NT2/D1 (cell line): ENCODE measurements around the gene GSTA2.
A peak's percentile ranks its signal among the peaks of the same experiment; 100 is the strongest.
"Not testable (repeated sequence)": the region's sequence is repeated elsewhere in the genome, so short reads cannot be mapped to it uniquely, and the experiment has no call there.

Experiments
- DNase-seq: peaks from one replicate; pipeline ENCODE4 v3.0.0-alpha.2; 2011; ENCODE audit warnings: low read depth, low spot score
- H3K27me3 ChIP-seq: 2 replicates; pipeline ENCODE4 v1.6.0; 2011; ENCODE audit warnings: mild to moderate bottlenecking; ENCODE audit not compliant: insufficient read length, insufficient read depth
- H3K36me3 ChIP-seq: 2 replicates; pipeline ENCODE4 v1.6.1; 2011; ENCODE audit warnings: mild to moderate bottlenecking, low read length, mixed read lengths; ENCODE audit not compliant: insufficient read depth, insufficient read length
- H3K4me1 ChIP-seq: 2 replicates; pipeline ENCODE4 v1.5.1; 2011; ENCODE audit not compliant: insufficient read depth, insufficient read length
- H3K4me3 ChIP-seq: 2 replicates; pipeline ENCODE4 v1.5.1; 2011; ENCODE audit warnings: low read depth; ENCODE audit not compliant: insufficient read length
- H3K9ac ChIP-seq: 2 replicates; pipeline ENCODE4 v1.6.0; 2011; ENCODE audit warnings: low read depth; ENCODE audit not compliant: insufficient read length
- H3K9me3 ChIP-seq: 2 replicates; pipeline ENCODE4 v1.5.1; 2011; ENCODE audit warnings: mild to moderate bottlenecking, low read length; ENCODE audit not compliant: insufficient read depth
- SUZ12 ChIP-seq: IDR thresholded peaks from 2 replicates; pipeline ENCODE4 v1.6.1; 2011; ENCODE audit not compliant: insufficient read length, insufficient read depth; ENCODE audit errors: extremely low read depth
- YY1 ChIP-seq: IDR thresholded peaks from 2 replicates; pipeline ENCODE4 v1.6.1; 2011; ENCODE audit not compliant: insufficient read length, insufficient read depth
- ZNF274 ChIP-seq: IDR thresholded peaks from 2 replicates; pipeline ENCODE4 v1.6.1; 2011; ENCODE audit warnings: mild to moderate bottlenecking, low read depth, low read length

Gene GSTA2

DNA sequence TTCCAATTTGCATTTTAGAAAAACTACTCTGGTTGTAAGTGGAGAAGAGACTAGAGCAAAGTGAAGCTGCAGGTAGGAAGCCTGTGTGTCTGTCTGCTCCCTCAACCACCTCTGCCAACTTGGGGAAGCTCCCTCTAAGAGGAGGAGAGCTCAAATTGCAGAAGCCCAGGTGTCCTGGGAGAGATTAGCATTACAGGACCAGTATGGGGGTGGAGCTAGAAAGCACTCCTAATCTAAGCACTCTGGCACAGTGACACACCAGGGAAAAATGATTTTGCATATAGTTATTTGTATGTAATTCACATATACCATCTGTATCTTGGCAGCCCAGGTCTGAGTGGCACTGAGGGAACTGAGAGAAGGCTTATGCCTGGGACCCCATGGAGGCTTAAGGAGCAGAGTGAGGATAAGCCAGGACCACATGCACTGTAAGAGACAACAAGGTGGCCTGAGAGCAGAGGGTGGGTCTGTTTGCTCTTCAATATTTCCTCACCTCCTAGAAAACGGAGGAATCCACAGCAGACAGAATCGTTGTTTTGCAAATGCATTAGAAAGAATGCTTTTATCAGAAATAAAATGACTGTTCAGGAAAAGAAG, 13.6 kb downstream of the GSTA2 start:
- H3K4me1 ChIP-seq, result no peaks in the 10 kb centered on the region
- H3K27me3 ChIP-seq, result no peaks in the 10 kb centered on the region
- TF ChIP-seq YY1 (no peak), SUZ12 (no peak)
- no peak overlapping the region for H3K4me3 ChIP-seq
- no peaks in the 10 kb centered on the region for H3K9me3 ChIP-seq
- no peaks in the 10 kb centered on the region for H3K36me3 ChIP-seq
- no peak for DNase-seq
- no peak overlapping the region for H3K9ac ChIP-seq

GRCh38 chr6:52747301-52747700, 16.0 kb downstream of the GSTA2 start:
- H3K4me1 ChIP-seq, DNase-seq, H3K9me3 ChIP-seq, H3K27me3 ChIP-seq, H3K36me3 ChIP-seq, H3K9ac ChIP-seq, H3K4me3 ChIP-seq: not testable (repeated sequence)

DNA sequence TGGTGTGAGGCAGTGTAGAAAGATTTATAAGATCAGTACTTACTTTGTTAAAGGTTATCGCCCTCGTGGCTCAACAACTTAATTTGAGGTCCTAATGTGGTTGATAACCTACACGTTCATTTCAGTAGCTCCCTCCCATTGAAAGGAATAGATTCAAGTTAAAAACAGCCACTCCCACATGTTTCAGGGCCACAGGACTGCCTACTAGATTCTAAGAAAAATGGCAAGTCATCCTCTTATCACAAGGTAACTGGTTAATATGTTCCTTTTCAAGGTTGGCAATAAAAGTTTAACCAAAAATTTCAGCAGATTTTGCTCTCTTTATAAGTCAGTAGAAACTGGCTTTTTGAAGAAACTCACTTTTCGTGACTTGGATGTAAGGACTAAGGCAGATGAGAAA, 17.1 kb downstream of the GSTA2 start:
- TF ChIP-seq SUZ12 (no peak), ZNF274 (no peak), YY1 (no peak)
- H3K9me3 ChIP-seq, result no peaks in the 10 kb centered on the region
- no peaks in the 10 kb centered on the region for H3K36me3 ChIP-seq
- H3K4me3 ChIP-seq, result no peak overlapping the region
- no peaks in the 10 kb centered on the region for H3K4me1 ChIP-seq
- H3K27me3 ChIP-seq, result no peaks in the 10 kb centered on the region
- no peak for DNase-seq
- H3K9ac ChIP-seq, result no peak overlapping the region

DNA sequence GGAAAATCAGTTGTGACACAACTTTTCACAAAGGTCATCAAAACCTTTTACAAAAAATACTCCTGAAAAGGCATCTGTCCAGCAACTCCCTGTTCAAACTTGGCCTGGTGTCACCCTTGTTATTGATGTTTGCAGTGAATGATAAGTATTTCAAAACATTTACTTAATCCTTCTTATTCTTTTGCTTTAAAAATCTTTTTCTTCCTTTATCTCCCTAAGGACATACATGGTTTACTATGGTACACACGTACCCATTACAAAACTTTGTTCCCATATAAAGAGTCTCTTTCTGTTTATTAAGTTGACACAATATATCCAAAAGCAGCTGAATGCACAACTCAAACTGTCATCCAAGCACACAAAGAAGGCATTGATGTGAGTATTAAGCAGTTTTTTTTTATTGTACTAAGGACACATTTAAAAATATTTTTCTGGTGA, 17.5 kb downstream of the GSTA2 start:
- no peak overlapping the region for H3K9ac ChIP-seq
- no peaks in the 10 kb centered on the region for H3K27me3 ChIP-seq
- TF ChIP-seq YY1 (no peak), ZNF274 (no peak), SUZ12 (no peak)
- H3K4me3 ChIP-seq, result no peak overlapping the region
- no peak for DNase-seq
- H3K36me3 ChIP-seq, result no peaks in the 10 kb centered on the region
- no peaks in the 10 kb centered on the region for H3K9me3 ChIP-seq
- no peaks in the 10 kb centered on the region for H3K4me1 ChIP-seq

GRCh38 chr6:52741872-52742271, 21.4 kb downstream of the GSTA2 start:
- H3K36me3 ChIP-seq, result no peaks in the 10 kb centered on the region
- H3K4me1 ChIP-seq, result no peaks in the 10 kb centered on the region
- no peak overlapping the region for H3K9ac ChIP-seq
- H3K9me3 ChIP-seq, result no peaks in the 10 kb centered on the region
- H3K4me3 ChIP-seq, result no peak overlapping the region
- no peak for TF ChIP-seq YY1
- TF ChIP-seq ZNF274, result no peak
- TF ChIP-seq SUZ12, result no peak
- no peak for DNase-seq
- H3K27me3 ChIP-seq, result no peaks in the 10 kb centered on the region

GRCh38 chr6:52739627-52740026, 23.6 kb downstream of the GSTA2 start:
- no peaks in the 10 kb centered on the region for H3K4me1 ChIP-seq
- no peaks in the 10 kb centered on the region for H3K36me3 ChIP-seq
- no peak overlapping the region for H3K4me3 ChIP-seq
- no peaks in the 10 kb centered on the region for H3K9me3 ChIP-seq
- H3K9ac ChIP-seq, result no peak overlapping the region
- H3K27me3 ChIP-seq, result no peaks in the 10 kb centered on the region
- no peak for TF ChIP-seq YY1
- no peak for TF ChIP-seq ZNF274
- DNase-seq, result no peak

GRCh38 chr6:52739134-52739533, 24.1 kb downstream of the GSTA2 start:
- H3K9ac ChIP-seq, result no peak overlapping the region
- no peaks in the 10 kb centered on the region for H3K27me3 ChIP-seq
- no peaks in the 10 kb centered on the region for H3K36me3 ChIP-seq
- no peaks in the 10 kb centered on the region for H3K4me1 ChIP-seq
- H3K4me3 ChIP-seq, result no peak overlapping the region
- TF ChIP-seq ZNF274 (no peak), SUZ12 (no peak), YY1 (no peak)
- no peaks in the 10 kb centered on the region for H3K9me3 ChIP-seq
- DNase-seq, result no peak

- no peak overlapping the region for H3K9ac ChIP-seq
- no peak overlapping the region for H3K4me3 ChIP-seq
- H3K4me1 ChIP-seq, result peaks cover 6% of the 10 kb centered on the region
- no peaks in the 10 kb centered on the region for H3K36me3 ChIP-seq
- no peaks in the 10 kb centered on the region for H3K27me3 ChIP-seq
- peak; percentile 50 for DNase-seq
- no peaks in the 10 kb centered on the region for H3K9me3 ChIP-seq
- TF ChIP-seq ZNF274 (no peak), SUZ12 (no peak), YY1 (no peak)
Observed at GRCh38 chr6:52736145-52736544, 27.1 kb downstream of the GSTA2 start.
